ENCODE results near the gene UIMC1.
"Not testable (repeated sequence)": the region's sequence is repeated elsewhere in the genome, so short reads cannot be mapped to it uniquely, and the experiment has no call there.

The UIMC1 gene

DNA sequence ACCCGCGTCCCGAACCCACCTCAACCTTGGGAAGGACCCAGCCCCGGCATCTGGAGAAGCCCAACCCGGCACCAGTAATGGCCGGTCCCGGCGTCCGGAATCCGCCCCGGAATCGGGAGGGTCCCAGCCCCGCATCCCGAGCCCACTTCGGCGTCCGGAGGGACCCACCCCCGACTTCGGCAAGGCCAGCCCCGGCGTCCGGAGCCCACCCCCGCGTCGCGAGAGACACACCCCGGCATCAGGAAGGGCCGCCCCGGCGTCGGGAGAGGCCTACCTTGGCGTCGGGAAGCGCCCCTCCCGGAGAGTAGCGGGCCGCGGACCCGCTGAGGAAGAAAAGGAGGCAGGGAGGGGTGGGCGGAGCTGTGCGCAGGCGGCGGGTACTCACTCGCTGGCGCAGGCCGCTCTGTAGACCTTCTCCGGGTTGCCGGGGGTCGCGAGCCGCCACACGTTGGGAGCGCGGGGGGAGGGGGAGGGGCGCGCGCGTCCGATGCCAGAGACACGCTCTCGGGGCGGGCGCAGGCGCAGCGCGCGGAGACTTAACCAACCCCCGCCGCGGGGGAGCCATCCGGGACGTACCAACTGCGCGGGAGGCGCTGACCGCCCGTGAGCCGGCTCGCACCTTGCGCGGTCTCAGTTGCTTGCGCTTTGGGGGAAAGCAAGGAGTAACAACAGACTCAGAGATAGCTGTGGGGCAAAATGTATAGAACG lies at the start of gene UIMC1:
TSS of gene UIMC1 (minus strand) at position 515 of the 708 bp plus-strand sequence. CDS start 24,164 bp downstream, outside the sequence.
- DNase-seq, result peak; percentile 93 to 94

DNA sequence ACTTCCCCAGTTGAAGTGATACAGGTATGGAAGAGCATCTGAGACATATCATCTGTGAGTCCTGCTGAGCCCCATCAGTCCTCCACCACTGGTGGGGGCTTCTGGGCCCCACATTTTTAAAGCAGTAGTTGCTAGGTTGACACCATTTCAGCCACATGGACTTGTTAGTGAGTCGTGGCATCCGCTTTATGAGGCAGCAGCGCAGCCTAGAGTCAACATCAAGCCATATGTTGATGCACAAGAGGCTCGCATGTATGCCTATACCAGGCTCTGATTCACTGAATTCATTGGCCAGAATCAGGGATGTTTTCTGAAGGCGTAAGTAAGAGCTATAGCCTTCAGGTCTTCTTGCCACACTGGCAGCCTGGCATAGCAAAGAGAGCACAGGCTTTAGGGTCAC lies 42.7 kb upstream of the UIMC1 start:
- no peak for DNase-seq

DNA sequence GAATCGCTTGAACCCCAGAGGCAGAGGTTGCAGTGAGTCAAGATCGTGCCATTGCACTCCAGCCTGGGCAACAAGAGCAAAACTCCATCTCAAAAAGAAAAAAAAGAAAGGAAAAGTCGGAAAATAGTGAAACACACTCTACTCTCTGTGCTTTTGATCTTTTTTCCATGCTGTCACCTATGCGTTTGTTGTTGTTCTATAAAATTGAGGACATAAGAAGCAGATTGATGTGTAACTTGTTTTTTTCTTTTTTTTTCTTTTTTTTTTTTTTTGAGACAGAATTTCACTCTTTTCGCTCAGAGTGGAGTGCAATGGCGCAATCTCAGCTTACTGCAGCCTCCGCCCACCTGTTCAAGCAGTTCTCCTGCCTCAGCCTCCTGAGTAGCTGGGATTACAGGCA lies 42.0 kb upstream of the UIMC1 start:
- DNase-seq, result not testable (repeated sequence)

- no peak for DNase-seq
These were observed 39.1 kb upstream of the UIMC1 start for GRCh38 chr5:177045631-177046030.

DNA sequence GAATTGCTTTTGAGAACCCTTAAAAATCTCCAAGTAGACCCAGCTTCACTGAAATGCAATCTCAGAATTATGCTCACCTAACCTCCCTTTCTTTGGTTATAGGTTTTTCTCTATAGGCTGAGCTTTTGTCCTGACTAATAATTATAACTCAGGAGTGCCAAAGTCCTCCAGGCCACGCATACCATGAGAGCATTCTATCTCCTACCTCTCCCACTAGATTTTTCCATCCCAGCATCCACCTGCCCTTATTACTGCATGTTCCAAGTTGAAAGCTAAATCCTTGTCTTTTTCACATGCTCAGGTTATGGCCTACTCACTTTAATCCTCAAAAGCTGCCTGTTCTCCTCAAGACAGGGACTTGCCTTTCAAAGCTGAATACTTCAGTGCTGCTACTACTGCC lies 38.1 kb upstream of the UIMC1 start:
- DNase-seq, result no peak

GRCh38 chr5:177043958-177044357 lies 37.4 kb upstream of the UIMC1 start:
- no peak for DNase-seq

GRCh38 chr5:177043114-177043513 lies 36.5 kb upstream of the UIMC1 start:
- no peak for DNase-seq

- DNase-seq, result no peak
These were observed 35.4 kb upstream of the UIMC1 start for GRCh38 chr5:177041936-177042335.

GRCh38 chr5:177040814-177041420 lies 34.3 kb upstream of the UIMC1 start:
- no peak for DNase-seq

DNA sequence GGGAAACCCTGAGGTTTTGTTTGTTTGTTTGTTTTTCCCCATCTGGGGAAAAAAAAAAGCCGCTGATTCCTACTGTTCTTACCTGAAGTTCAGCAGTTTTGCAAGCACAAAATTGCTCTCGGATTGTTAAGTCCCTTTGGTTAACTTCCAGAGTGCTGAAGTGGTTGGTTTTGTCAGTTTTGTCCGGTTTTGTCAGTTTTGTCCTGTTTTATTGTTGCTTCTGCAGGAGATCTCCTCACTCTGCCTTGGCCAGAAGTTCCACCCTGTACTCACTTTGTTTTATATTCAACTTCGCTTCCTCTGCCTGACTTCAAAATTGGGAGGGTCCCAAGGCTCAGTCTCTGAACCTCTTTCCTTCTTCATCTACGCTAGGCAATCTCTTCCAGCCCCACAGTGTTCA lies 30.3 kb upstream of the UIMC1 start:
- no peak for DNase-seq

DNA sequence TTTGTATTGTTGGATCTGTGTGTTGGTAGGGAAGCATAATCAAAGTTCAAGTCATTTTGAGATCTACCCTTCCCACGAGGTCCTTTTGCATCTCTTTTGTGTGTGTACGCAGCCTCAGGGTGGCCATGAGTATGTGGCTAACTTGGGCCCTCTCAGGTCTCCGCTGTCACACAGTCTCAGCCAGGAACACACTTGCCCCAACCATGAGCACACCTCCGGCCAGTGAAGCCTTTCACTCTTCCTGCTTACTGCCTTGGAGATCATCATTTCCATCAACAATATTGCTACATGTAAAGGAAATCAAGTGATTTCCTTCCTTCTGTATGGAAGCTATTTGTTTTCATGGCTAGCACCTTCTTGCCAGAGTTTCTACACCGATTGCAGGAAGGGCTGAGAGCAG lies 29.9 kb upstream of the UIMC1 start:
- DNase-seq, result no peak

DNA sequence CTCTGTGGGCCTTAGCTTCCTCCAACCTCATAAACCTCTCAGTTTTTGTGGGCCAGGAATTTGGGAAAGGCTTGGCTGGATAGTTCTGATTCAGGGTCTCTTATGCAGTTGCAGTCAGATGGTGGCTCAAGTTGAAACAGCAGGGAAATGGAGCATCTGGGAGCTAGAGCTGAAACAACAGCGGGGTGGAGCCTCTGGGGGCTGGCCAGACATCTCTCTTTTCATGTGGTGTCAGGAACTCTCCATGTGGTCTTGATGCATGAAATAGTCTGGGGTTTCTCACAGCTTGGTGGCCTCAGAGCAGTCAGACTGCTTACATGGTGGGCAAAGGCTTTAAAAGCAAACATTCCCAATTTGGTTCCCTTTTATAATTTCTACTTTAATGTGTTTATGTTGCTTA lies 29.4 kb upstream of the UIMC1 start:
- no peak for DNase-seq

- DNase-seq, result no peak
These were observed 22.9 kb upstream of the UIMC1 start for GRCh38 chr5:177029498-177029897.

- DNase-seq, result no peak
These were observed 21.1 kb upstream of the UIMC1 start for GRCh38 chr5:177027665-177028064.

DNA sequence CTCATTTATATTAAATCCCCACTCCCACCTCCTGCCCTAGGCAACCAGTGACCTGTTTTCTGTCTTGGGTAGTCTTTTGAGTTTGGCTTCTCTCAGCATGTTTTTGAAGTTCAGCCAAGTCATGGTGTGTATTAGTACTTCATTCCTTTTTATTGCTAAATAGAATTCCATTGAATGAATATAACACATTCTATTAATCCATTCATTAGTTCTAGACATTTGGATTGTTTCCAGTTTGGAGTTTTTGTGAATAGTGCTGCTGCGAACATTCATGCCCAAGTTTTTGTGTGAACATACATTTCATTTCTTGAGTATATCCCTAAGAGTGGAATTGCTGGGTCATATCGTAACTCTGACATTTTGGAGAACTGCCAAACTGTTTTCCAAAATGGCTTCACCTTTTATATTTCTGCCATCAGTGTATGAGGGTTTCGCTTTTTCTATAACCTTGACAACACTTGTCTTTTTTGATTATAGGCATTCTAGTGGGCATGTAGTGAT lies 18.6 kb upstream of the UIMC1 start:
- no peak for DNase-seq

DNA sequence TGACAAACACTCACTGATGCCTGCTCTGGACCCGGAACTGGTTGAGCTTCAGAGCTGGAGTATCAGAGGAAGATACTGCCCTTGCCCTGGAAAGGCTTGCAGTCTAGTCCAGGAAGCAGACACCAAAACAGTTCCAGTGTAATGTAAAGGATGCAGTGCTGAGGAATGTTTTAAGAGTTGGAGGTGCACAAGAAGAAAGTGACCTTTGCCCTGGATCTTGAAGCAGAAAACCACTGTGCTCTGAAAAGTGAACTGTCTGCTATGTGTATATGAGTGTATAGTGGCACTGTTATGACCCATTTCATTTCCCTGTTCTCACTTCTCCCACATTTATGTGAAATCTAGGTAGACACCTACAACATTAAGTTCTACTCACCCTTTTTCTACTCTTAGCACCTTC lies 18.0 kb upstream of the UIMC1 start:
- DNase-seq, result no peak

GRCh38 chr5:177023303-177023664 lies 16.7 kb upstream of the UIMC1 start:
- peak in 1 of 2 experiments; percentile 8 for DNase-seq

DNA sequence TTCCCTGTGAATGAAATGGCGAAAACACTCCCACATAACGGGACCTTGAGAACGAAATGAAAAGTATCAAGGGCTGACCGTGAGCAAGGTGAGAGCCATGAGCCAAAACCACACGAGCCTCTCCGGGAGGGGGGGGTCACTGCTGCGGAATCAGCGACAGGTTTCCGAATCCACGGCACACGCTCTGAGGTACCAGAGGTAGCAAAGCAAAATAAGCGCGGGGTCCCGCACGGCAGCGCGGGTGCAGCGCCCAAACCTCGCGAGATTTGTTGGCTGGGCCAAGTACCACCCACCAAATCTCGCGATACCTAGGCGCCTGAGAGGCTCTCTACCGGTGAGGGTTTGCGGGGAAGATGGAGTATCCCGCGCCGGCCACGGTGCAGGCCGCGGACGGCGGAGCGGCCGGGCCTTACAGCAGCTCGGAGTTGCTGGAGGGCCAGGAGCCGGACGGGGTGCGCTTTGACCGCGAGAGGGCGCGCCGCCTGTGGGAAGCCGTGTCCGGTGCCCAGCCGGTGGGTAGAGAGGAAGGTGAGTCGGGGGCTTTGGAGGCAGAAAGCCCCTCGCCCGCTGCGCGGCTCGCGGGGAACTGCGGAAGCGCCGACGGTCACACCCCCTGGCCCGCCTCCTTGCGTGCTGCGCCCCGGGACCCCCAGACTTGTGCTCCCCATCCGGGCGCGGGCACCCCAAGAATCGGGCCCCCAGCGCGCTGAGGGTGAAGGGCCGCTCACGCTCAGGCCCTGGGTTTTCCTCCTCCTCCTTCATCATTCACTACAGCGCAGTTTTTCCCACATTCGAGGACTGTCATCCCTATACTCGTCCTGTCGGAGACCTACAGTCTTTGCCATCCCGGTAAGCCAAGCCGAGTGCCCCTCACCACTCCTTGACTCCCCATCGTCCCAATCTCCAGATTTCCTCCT lies 16.1 kb upstream of the UIMC1 start, which contains the start of gene ZNF346:
TSS of gene ZNF346 (plus strand) at position 311 of the 917 bp plus-strand sequence. CDS start at position 354, 43 bp downstream.
- DNase-seq, result peak; percentile 91 to 92

DNA sequence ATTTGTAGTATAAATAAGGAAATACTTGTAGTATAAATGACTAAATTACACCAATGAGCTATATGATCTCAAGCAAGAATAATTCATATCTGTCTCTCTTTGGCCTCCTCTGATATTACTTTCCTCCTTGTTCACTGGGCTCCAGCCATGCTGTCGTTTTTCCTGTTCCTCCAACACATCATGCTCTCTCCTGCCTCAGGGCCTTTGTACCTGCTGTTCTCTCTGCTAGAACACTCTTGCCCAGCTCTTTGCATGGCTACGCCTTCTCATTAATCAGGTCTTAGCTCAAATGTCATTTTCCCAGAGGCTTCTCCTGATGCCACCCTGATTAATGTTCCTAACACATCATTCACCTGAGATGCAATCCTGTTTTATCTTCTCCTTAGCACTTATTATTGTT lies 13.5 kb upstream of the UIMC1 start:
- no peak for DNase-seq

- no peak for DNase-seq
These were observed 11.8 kb upstream of the UIMC1 start for GRCh38 chr5:177018341-177018740.

DNA sequence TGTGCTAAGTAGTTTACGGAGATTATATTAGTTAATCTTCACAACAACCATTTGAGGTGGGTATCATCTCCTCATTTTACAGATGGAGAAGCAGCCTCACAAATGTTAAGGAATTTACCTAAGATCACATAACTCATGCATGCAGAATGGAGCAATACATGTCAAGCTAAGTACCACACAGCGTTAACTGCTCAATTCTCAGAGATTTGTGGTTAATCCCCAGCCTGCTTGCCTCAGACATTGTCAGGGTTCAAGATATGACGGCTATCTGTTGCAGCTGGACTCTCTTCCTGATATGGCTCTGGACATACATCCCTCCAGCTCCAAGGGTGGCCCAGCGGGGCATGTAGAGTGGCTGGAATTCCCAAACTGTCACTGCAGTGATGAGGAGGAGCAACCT lies 8.6 kb upstream of the UIMC1 start:
- no peak for DNase-seq

- no peak for DNase-seq
These were observed 3.6 kb upstream of the UIMC1 start for GRCh38 chr5:177010153-177010552.

- no peak for DNase-seq
These were observed 2.1 kb upstream of the UIMC1 start for GRCh38 chr5:177008716-177009115.
